ENCODE data around the gene RGS13.

DNA sequence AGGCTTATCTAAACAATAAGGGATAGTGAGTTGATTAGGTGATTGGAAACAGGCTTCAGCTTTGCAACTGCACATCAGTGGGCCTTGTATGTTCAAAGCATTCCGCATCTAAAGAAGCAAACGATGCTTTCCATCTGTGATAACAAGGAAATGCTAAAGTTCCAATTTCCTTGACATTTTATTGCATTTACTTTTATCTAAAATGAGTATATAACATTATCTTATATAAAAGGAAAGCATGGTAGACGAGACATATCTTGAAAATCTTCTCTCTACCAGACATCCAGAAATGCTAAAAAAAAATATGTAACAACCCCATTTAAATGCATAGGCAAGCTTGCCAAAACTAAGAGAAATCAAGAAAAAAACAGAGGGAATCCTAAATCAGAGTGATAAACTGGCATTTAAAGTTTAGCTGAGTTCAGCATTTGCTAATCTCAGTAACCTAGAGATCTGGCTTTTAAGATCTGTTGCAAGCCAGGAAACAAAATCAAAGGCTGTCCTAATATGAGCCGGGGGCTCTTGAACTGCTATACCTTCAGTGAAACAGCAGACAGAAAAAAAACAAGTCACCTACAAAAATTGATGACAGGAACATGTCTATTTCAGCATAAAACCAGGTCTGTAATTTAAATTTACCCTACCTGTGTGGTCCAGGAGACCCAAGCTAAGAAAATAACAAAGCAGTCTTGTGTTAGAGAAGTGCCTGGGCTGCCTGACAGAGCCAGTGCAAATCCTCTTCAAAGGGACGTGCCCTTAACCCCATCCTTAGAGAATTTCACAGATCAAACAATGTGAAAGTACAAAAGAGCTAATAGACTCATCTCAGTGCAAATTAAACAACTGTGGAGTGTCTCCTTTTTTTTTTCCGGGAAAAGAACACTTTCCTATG lies 3.1 kb upstream of the RGS13 start:
- TF ChIP-seq CTCF (IDR thresholded peaks at IDR 0.05; ENCODE audit: extremely low read depth in 1 of 2, insufficient read depth in 1 of 2, low read depth in 1 of 2, low read length in 2 of 2), result no peak
- TF ChIP-seq POLR2A (IDR thresholded peaks at IDR 0.05; ENCODE audit: low read depth, low read length), result no peak
- TF ChIP-seq JUN (IDR thresholded peaks at IDR 0.05; ENCODE audit: borderline replicate concordance, insufficient read depth, insufficient read length, low read depth), result no peak

All from endothelial cell of umbilical vein (primary cell).